NCI-H82 (cell line): Measurements from ENCODE around the gene HOXC4.

ENCODE experiments used
- DNase-seq: peaks from one replicate; lab custom pipeline; 2025; lab: John Stamatoyannopoulos, UW

The HOXC4 gene

GRCh38 chr12:54053751-54054741 lies at the start of gene HOXC4:
TSS of gene HOXC4 (plus strand) at chr12:54053835. CDS start at chr12:54053923, 88 bp downstream.
- DNase-seq = peak; percentile 71

GRCh38 chr12:54004063-54004840 lies 49.4 kb upstream of the HOXC4 start:
- no peak for DNase-seq

GRCh38 chr12:54004841-54005530 lies 48.6 kb upstream of the HOXC4 start:
- DNase-seq = no peak

- peak; percentile 40 for DNase-seq
Observed at GRCh38 chr12:54005531-54005852, 48.1 kb upstream of the HOXC4 start.

GRCh38 chr12:54005853-54006558 lies 47.6 kb upstream of the HOXC4 start:
- peak; percentile 92 for DNase-seq

GRCh38 chr12:54006559-54007220 lies 46.9 kb upstream of the HOXC4 start:
- DNase-seq = no peak

- peak; percentile 70 for DNase-seq
Observed at GRCh38 chr12:54007538-54008259, 45.9 kb upstream of the HOXC4 start.

- DNase-seq = no peak
Observed at GRCh38 chr12:54008260-54008552, 45.4 kb upstream of the HOXC4 start.

- DNase-seq = peak; percentile 67
Observed at GRCh38 chr12:54009171-54010052, 44.2 kb upstream of the HOXC4 start.

- DNase-seq = peak; percentile 49
Observed at GRCh38 chr12:54010053-54010971, 43.3 kb upstream of the HOXC4 start.

- no peak for DNase-seq
Observed at GRCh38 chr12:54010972-54011664, 42.5 kb upstream of the HOXC4 start.

GRCh38 chr12:54011665-54012532 lies 41.7 kb upstream of the HOXC4 start:
- DNase-seq = no peak

- DNase-seq = peak; percentile 59
Observed at GRCh38 chr12:54012631-54013409, 40.8 kb upstream of the HOXC4 start.

GRCh38 chr12:54014377-54015017 lies 39.1 kb upstream of the HOXC4 start:
- no peak for DNase-seq
